NK-92 (cell line): ENCODE results near the gene USP33.
"Not testable (repeated sequence)": the region's sequence is repeated elsewhere in the genome, so short reads cannot be mapped to it uniquely, and the experiment has no call there.

Source experiments
- DNase-seq: peaks from one replicate; lab custom pipeline; 2025; ENCODE audit not compliant: unreplicated experiment; lab: John Stamatoyannopoulos, UW

Gene USP33

DNA sequence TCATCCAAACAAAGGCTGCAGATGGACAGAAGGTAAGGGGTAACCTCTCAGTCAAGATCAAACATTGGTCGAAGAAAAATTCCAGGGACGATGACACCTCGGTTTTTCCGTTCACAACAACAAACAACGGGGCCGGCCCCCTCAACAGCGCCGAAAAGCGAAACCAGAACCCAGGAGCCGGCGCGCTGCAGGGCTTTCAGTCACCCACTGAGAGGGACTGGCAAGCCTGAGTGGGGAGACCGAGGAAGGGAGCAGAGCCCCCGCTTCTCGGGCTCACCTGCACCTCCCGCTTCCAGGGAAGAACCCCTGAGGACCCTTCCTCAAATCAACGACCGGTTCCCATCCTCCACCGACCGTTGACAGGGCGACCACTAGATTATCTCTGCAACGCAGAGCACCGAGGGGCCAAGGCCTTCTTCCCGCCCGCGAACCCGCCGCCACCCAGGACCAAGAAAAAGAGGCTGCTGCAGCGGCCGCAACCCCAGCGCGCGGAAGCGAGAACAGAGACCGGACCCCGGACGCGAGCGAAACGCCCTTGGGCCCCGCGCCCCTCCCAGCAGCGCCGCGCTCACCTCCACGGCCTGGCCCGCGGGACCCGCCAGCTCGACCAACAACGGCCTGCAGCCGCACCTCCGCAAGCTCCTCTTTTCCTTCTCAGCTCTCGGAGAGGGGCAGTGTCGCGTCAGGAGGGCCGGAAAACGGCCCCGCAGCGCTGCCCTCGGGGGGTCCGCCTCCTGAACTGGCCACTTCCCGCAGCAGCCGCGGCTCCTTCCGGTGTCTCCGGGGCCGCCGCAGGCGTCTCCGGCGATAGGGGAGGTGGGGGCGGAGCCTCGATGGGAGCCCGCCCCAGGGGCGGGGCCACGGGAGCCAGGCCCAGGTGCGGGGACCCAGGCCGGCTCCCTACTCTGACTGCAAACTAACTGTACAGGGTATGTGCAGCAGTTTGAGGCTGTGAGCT is at the start of gene USP33:
Gene USP33, minus strand, starts transcription at position 782 of the 958 bp plus-strand sequence. CDS start 18,155 bp downstream, outside the sequence.
- peak; percentile 43 for DNase-seq

DNA sequence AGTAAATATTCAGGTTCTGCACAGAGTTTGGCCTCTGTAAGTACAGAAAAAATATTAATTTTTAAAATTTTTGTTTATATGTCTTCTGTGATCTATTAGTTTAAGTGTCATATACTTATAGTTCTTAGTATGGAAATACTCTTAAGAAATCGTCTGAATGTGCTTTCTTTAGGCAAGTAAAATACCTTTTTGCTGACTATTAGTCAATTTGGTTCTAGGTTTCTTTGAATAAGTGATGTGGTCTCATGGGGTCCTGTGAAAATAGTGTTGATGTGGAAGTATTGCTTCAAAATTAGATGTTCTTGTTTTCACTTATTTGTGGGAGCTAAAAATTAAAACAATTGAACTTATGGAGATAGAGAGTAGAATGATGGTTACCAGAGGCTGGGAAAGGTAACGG is 43.7 kb upstream of the USP33 start:
- DNase-seq: no peak

GRCh38 chr1:77802026-77802425 is 42.4 kb upstream of the USP33 start:
- no peak for DNase-seq

- DNase-seq: no peak
Observed at GRCh38 chr1:77797991-77798390, 38.3 kb upstream of the USP33 start.

GRCh38 chr1:77796695-77797405 is 37.2 kb upstream of the USP33 start:
- no peak for DNase-seq

- DNase-seq: no peak
Observed at GRCh38 chr1:77794550-77794949, 34.9 kb upstream of the USP33 start.

DNA sequence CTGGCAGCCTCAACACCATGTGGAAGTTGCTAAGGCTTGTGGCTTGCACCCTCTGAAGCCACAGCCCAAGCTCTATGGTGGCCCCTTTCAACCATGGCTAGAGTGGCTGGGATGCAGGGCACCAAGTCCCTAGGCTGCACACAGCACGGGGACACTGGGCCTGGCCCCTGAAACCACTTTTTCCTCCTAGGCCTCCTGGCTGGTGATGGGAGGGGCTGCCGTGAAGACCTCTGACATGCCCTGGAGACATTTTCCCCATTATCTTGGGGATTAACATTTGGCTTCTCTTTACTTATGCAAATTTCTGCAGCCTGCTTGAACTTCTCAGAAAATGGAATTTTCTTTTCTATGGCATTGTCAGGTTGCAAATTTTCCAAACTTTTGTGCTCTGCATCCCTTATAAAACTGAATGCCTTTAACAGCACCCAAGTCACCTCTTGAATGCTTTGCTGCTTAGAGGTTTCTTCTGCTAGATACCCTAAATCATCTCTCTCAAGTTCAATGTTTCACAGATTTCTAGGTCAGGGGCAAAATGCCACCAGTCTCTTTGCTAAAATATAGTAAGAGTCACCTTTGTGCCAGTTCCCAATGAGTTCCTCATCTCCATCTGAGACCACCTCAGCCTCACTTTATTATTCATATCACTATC is 26.6 kb upstream of the USP33 start:
- DNase-seq: not testable (repeated sequence)

DNA sequence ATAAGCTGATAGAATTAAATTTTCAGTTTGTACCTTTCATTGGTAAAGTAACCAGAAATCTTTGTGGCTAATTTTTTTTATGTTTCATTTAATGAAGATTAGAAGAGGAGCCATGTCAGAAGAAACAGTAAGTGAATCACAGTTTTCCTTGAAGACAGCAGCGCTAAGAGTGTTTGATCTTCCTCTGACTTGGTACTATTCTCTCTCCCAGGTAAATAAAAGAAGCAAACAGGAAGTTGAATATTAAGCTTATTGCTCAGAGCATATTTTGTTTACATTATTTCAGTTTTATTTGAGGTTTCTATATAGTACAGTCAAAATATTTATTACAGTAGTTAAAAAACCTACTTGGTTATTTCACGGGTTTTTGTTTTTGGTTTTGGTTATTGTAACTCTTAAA is 23.5 kb upstream of the USP33 start:
- no peak for DNase-seq

- no peak for DNase-seq
Observed at GRCh38 chr1:77781683-77782082, 22.0 kb upstream of the USP33 start.

GRCh38 chr1:77779529-77780281 is 20.1 kb upstream of the USP33 start, which contains the start of gene MIGA1:
Gene MIGA1, plus strand, starts transcription at chr1:77779649. Its CDS starts 3,604 bp downstream, at chr1:77783253.
- DNase-seq: peak; percentile 14

DNA sequence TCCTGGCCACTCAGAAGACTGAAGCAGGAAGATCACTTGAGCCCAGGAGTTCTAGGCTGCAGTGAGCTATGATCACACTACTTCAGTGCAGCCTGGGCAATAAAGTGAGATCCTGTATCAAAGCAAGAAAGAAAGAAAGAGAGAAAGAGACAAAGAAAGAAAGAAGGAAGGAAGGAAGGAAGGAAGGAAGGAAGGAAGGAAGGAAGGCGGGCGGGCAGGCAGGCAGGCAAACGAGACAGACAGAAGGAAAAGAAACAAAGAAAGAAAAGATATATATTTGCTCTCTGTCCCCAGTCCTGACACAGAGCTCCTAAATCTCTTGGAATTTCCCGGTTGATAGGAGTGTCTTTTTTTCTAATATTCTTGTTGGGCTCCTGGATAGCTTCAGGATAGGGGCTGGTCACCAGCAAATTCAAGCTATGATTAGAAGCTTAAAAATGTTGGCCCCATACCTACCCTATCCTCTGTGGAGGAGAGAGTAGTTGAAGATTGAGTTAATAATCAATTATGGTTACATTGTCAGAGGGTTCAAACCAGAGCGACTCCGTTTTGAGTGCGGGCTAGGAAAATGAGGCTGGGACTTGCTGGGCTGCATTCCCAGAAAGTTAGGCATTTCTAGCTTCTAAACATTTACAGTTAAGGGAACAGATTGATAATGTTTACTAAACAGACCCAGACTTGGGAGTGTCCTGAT is 16.5 kb upstream of the USP33 start:
- DNase-seq: no peak

DNA sequence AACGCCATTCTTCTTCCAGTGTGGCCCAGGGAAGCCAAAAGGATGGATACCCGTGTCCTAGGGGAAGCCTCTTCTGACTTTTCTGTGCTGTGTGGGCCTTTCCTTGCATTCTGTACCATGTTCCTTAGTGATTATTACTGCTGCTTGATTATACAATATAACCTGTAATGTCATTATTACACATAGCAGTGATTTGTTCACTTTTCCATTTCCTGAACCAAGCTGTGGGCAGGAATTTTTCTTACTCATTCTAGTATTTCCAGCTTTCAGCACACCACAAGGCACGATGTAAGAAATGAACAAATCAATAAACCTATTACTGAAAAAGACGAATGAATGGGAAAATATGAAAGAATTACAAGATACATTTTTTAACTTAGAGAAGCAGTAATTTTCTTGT is 8.4 kb upstream of the USP33 start:
- DNase-seq: no peak

DNA sequence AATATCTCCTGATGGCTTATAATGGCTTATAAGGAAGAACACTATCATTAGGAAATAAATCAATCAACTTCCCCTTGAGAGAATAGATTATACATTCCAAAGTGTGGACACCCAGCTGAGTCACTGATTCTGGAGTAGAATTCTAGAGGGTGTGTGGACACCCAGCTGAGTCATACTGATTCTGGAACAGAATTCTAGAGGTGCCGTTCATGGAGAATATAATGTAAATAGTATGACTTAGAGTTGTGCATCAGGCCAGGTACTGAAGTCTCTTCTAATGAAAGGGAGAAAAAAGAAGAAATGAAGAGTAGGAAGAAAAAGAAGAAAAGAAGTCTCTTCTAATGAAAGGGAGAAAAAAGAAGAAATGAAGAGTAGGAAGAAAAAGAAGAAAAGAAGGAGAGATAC is 2.4 kb upstream of the USP33 start:
- no peak for DNase-seq

GRCh38 chr1:77757603-77758002 is 2.0 kb downstream of the USP33 start:
- no peak for DNase-seq

DNA sequence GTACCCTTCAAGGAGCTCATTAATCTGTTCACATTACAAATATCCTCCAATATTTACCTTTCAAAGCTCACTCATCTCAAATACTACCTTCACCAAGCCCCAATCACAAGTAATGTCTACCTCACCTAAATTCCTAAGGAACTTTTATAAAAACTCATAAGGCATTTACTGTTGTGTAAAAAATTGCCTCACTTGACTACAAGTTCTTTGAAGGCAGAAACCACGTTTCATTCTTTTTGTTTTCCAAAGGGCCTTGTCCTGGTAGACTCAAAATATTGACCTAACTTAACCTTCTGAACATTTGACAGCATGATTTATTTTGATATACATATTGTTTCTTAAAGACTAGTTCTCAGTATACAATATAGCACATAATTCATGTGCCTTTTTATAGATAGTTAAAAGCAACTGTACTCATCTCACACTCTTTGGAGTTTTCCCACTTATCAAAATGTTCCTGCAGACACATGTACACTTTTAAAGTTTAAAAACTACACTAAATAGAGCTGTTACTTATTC is 2.5 kb downstream of the USP33 start:
- no peak for DNase-seq

- no peak for DNase-seq
Observed at GRCh38 chr1:77756052-77756754, 3.4 kb downstream of the USP33 start.

- DNase-seq: not testable (repeated sequence)
Observed at GRCh38 chr1:77749489-77749888, 10.2 kb downstream of the USP33 start.

DNA sequence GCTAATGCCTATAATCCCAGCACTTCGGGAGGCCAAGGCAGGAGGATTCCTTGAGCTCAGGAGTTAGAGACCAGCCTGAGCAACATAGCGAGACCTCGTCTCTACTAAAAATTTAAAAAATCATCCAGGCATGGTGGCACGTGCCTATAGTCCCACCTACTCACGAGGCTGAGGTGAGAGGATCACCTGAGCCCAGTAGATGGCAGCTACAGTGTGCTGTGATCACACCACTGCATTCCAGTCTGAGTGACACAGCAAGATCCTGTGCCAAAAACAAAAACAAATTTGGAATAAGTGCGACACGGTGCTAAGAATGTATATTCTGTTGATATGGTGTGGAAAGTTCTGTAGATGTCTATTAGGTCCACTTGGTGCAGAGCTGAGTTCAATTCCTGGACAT is 15.1 kb downstream of the USP33 start:
- DNase-seq: no peak

DNA sequence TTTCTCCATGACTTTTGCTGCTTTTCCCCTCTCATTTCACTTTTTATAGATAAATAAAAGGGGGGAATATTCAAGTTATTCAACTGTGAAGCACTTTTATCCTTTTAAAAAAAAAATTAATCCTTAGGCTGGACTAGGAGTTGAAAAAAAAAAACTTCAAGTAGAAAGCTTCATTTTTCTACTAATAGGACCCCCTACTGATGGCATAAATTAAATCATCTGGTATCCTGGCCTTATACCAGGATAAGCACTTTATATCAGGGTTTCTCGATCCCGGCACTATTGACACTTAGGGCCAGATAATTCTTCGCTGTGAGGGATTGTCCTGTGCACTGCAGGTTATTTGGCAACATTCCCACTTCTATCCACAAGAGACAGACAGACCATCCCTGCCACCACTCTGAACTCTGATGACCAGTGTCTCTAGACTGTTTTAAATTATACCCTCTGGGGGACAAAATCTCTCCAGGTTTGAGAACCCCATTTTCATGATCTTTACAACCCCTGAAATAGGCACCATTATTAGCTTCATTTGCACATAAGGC is 17.6 kb downstream of the USP33 start:
- DNase-seq: no peak
